Activated CD8-positive, alpha-beta memory T cell treated with anti-CD3 and anti-CD28 coated beads, Interleukin-2, amount 50 U/mL, for 24 hours (primary cell): ENCODE measurements around the gene SLU7.

Experiments used
- DNase-seq: peaks from one replicate; pipeline ENCODE4 v3.0.0-alpha.2; 2020; ENCODE audit errors: extremely low read depth

Gene SLU7

GRCh38 chr5:160367261-160367660 is 51.6 kb downstream of the SLU7 start:
- no peak for DNase-seq

- no peak for DNase-seq
Observed at GRCh38 chr5:160366230-160366629, 52.7 kb downstream of the SLU7 start.

- DNase-seq, result no peak
Observed at GRCh38 chr5:160363660-160364395, 55.1 kb downstream of the SLU7 start.

GRCh38 chr5:160363211-160363610 is 55.7 kb downstream of the SLU7 start:
- no peak for DNase-seq

GRCh38 chr5:160361624-160362228 is 57.2 kb downstream of the SLU7 start:
- DNase-seq, result no peak

- no peak for DNase-seq
Observed at GRCh38 chr5:160360310-160360709, 58.6 kb downstream of the SLU7 start.

GRCh38 chr5:160359816-160360215 is 59.1 kb downstream of the SLU7 start:
- DNase-seq, result no peak

GRCh38 chr5:160359242-160359641 is 59.6 kb downstream of the SLU7 start:
- DNase-seq, result no peak

GRCh38 chr5:160357861-160358411 is 60.9 kb downstream of the SLU7 start:
- no peak for DNase-seq

- no peak for DNase-seq
Observed at GRCh38 chr5:160357394-160357793, 61.5 kb downstream of the SLU7 start.

- no peak for DNase-seq
Observed at GRCh38 chr5:160356550-160357347, 62.1 kb downstream of the SLU7 start.

- DNase-seq, result no peak
Observed at GRCh38 chr5:160354666-160355065, 64.2 kb downstream of the SLU7 start.

- no peak for DNase-seq
Observed at GRCh38 chr5:160353379-160353778, 65.5 kb downstream of the SLU7 start.

- DNase-seq, result no peak
Observed at GRCh38 chr5:160352308-160352707, 66.6 kb downstream of the SLU7 start.
